HEK293 (cell line): ENCODE data around the gene IL1B.

ENCODE experiments used
- YY1 ChIP-seq: fragments of 450-650 bp; formaldehyde crosslinking; IDR thresholded peaks from 2 replicates; pipeline ENCODE4 v1.5.1; 2018; ENCODE audit warnings: missing biosample characterization, missing genetic modification characterization
- ZNF138 ChIP-seq: fragments of 450-650 bp; formaldehyde crosslinking; IDR thresholded peaks from 2 replicates; pipeline ENCODE4 v1.5.1; 2016; ENCODE audit warnings: missing biosample characterization, missing genetic modification characterization, borderline replicate concordance
- ZNF292 ChIP-seq: fragments of 450-650 bp; formaldehyde crosslinking; IDR thresholded peaks from 2 replicates; pipeline ENCODE4 v1.5.1; 2016; ENCODE audit warnings: low read depth, missing biosample characterization, missing genetic modification characterization, borderline replicate concordance
- ZNF341 ChIP-seq: fragments of 450-650 bp; formaldehyde crosslinking; IDR thresholded peaks from 2 replicates; pipeline ENCODE4; 2016; ENCODE audit warnings: low read depth, missing biosample characterization, missing genetic modification characterization
- ZNF391 ChIP-seq: fragments of 450-650 bp; formaldehyde crosslinking; IDR thresholded peaks from 2 replicates; pipeline ENCODE4 v1.5.1; 2016; ENCODE audit warnings: low read depth, missing biosample characterization, missing genetic modification characterization, borderline replicate concordance
- ZNF747 ChIP-seq: fragments of 450-650 bp; formaldehyde crosslinking; IDR thresholded peaks from 2 replicates; pipeline ENCODE4 v1.5.1; 2016; ENCODE audit warnings: missing biosample characterization, missing genetic modification characterization
- ZNF768 ChIP-seq: fragments of 450-650 bp; formaldehyde crosslinking; IDR thresholded peaks from 2 replicates; pipeline ENCODE4 v1.5.1; 2018; ENCODE audit warnings: missing biosample characterization, mild to moderate bottlenecking, missing genetic modification characterization
- TF ChIP-seq, protein P1 (sequence below): fragments of 450-650 bp; formaldehyde crosslinking; IDR thresholded peaks from 2 replicates; pipeline ENCODE4 v1.5.1; 2016; ENCODE audit warnings: missing biosample characterization, missing genetic modification characterization
- TF ChIP-seq, protein P2 (sequence below): fragments of 450-650 bp; formaldehyde crosslinking; IDR thresholded peaks from 2 replicates; pipeline ENCODE4 v1.5.1; 2016; ENCODE audit warnings: missing biosample characterization, missing genetic modification characterization, borderline replicate concordance
- TF ChIP-seq, protein P3 (sequence below): sonication (generic); formaldehyde crosslinking; IDR thresholded peaks from 2 replicates; pipeline ENCODE4 v1.8.1; 2022; ENCODE audit warnings: mild to moderate bottlenecking, moderate library complexity, missing genetic modification reagents
- TF ChIP-seq, protein P4 (sequence below): fragments of 450-650 bp; formaldehyde crosslinking; IDR thresholded peaks from 2 replicates; pipeline ENCODE4 v1.5.1; 2016; ENCODE audit warnings: missing biosample characterization, missing genetic modification characterization
- TF ChIP-seq, protein P5 (sequence below): fragments of 450-650 bp; formaldehyde crosslinking; IDR thresholded peaks from 2 replicates; pipeline ENCODE4 v1.5.1; 2017; ENCODE audit warnings: missing biosample characterization, missing genetic modification characterization
- TF ChIP-seq, protein P6 (sequence below): fragments of 450-650 bp; formaldehyde crosslinking; IDR thresholded peaks from 2 replicates; pipeline ENCODE4; 2016; ENCODE audit warnings: missing biosample characterization, missing genetic modification characterization

DNA sequence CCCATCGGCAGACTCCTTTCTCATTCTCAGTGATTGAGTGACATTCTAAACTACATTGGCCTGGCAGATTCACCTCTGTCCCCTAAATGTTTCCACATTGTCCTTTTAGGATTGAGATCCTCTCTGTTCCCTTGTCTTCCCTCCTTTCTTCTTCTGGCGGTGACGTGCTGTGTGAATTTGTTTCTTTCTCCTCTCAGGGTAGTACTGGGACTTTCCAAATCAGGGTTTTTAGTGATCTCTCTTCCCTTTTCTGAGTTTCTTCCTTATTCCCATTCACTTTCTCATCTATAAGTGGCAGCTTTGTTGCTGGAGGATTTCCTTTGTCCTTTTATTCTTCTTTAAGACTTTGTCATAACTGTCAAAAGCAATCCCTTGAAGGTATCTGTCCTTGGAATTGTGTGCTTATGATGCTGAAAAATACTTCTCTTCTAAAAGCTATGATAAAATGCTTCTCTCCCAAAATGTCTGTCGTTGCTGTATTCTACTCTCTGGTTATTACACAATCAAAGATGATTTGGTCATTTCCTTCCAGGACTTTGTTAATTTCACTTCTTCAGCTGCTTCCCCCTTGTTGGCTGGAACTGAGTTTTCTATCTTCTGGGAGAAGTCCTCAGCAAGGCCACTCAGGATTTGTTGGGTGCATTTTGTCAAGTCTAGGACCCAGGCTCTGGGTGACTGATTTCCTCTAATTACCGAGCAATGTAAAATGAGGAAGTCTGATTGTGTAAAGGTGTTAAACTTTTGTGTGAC is 4.9 kb upstream of the IL1B start:
- no peak for TF ChIP-seq ZNF341 (tag by site-specific recombination)
- no peak for TF ChIP-seq ZNF391 (tag by site-specific recombination)
- no peak for TF ChIP-seq ZNF138
- TF ChIP-seq, protein P1, sequence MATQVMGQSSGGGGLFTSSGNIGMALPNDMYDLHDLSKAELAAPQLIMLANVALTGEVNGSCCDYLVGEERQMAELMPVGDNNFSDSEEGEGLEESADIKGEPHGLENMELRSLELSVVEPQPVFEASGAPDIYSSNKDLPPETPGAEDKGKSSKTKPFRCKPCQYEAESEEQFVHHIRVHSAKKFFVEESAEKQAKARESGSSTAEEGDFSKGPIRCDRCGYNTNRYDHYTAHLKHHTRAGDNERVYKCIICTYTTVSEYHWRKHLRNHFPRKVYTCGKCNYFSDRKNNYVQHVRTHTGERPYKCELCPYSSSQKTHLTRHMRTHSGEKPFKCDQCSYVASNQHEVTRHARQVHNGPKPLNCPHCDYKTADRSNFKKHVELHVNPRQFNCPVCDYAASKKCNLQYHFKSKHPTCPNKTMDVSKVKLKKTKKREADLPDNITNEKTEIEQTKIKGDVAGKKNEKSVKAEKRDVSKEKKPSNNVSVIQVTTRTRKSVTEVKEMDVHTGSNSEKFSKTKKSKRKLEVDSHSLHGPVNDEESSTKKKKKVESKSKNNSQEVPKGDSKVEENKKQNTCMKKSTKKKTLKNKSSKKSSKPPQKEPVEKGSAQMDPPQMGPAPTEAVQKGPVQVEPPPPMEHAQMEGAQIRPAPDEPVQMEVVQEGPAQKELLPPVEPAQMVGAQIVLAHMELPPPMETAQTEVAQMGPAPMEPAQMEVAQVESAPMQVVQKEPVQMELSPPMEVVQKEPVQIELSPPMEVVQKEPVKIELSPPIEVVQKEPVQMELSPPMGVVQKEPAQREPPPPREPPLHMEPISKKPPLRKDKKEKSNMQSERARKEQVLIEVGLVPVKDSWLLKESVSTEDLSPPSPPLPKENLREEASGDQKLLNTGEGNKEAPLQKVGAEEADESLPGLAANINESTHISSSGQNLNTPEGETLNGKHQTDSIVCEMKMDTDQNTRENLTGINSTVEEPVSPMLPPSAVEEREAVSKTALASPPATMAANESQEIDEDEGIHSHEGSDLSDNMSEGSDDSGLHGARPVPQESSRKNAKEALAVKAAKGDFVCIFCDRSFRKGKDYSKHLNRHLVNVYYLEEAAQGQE (tag by site-specific recombination), result no peak
- TF ChIP-seq ZNF292, result no peak
- no peak for TF ChIP-seq ZNF768 (tag by site-specific recombination)
- TF ChIP-seq, protein P2, sequence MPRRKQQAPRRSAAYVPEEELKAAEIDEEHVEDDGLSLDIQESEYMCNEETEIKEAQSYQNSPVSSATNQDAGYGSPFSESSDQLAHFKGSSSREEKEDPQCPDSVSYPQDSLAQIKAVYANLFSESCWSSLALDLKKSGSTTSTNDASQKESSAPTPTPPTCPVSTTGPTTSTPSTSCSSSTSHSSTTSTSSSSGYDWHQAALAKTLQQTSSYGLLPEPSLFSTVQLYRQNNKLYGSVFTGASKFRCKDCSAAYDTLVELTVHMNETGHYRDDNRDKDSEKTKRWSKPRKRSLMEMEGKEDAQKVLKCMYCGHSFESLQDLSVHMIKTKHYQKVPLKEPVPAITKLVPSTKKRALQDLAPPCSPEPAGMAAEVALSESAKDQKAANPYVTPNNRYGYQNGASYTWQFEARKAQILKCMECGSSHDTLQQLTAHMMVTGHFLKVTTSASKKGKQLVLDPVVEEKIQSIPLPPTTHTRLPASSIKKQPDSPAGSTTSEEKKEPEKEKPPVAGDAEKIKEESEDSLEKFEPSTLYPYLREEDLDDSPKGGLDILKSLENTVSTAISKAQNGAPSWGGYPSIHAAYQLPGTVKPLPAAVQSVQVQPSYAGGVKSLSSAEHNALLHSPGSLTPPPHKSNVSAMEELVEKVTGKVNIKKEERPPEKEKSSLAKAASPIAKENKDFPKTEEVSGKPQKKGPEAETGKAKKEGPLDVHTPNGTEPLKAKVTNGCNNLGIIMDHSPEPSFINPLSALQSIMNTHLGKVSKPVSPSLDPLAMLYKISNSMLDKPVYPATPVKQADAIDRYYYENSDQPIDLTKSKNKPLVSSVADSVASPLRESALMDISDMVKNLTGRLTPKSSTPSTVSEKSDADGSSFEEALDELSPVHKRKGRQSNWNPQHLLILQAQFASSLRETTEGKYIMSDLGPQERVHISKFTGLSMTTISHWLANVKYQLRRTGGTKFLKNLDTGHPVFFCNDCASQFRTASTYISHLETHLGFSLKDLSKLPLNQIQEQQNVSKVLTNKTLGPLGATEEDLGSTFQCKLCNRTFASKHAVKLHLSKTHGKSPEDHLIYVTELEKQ (tag by site-specific recombination), result no peak
- TF ChIP-seq, protein P3, sequence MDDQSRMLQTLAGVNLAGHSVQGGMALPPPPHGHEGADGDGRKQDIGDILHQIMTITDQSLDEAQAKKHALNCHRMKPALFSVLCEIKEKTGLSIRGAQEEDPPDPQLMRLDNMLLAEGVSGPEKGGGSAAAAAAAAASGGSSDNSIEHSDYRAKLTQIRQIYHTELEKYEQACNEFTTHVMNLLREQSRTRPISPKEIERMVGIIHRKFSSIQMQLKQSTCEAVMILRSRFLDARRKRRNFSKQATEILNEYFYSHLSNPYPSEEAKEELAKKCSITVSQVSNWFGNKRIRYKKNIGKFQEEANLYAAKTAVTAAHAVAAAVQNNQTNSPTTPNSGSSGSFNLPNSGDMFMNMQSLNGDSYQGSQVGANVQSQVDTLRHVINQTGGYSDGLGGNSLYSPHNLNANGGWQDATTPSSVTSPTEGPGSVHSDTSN (CRISPR knock-in tag), result no peak
- TF ChIP-seq, protein P4, sequence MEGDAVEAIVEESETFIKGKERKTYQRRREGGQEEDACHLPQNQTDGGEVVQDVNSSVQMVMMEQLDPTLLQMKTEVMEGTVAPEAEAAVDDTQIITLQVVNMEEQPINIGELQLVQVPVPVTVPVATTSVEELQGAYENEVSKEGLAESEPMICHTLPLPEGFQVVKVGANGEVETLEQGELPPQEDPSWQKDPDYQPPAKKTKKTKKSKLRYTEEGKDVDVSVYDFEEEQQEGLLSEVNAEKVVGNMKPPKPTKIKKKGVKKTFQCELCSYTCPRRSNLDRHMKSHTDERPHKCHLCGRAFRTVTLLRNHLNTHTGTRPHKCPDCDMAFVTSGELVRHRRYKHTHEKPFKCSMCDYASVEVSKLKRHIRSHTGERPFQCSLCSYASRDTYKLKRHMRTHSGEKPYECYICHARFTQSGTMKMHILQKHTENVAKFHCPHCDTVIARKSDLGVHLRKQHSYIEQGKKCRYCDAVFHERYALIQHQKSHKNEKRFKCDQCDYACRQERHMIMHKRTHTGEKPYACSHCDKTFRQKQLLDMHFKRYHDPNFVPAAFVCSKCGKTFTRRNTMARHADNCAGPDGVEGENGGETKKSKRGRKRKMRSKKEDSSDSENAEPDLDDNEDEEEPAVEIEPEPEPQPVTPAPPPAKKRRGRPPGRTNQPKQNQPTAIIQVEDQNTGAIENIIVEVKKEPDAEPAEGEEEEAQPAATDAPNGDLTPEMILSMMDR (tag by site-specific recombination), result no peak
- TF ChIP-seq, protein P5, sequence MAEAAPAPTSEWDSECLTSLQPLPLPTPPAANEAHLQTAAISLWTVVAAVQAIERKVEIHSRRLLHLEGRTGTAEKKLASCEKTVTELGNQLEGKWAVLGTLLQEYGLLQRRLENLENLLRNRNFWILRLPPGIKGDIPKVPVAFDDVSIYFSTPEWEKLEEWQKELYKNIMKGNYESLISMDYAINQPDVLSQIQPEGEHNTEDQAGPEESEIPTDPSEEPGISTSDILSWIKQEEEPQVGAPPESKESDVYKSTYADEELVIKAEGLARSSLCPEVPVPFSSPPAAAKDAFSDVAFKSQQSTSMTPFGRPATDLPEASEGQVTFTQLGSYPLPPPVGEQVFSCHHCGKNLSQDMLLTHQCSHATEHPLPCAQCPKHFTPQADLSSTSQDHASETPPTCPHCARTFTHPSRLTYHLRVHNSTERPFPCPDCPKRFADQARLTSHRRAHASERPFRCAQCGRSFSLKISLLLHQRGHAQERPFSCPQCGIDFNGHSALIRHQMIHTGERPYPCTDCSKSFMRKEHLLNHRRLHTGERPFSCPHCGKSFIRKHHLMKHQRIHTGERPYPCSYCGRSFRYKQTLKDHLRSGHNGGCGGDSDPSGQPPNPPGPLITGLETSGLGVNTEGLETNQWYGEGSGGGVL (tag by site-specific recombination), result no peak
- no peak for TF ChIP-seq ZNF747 (tag by site-specific recombination)
- TF ChIP-seq YY1 (tag by site-specific recombination), result no peak
- TF ChIP-seq, protein P6, sequence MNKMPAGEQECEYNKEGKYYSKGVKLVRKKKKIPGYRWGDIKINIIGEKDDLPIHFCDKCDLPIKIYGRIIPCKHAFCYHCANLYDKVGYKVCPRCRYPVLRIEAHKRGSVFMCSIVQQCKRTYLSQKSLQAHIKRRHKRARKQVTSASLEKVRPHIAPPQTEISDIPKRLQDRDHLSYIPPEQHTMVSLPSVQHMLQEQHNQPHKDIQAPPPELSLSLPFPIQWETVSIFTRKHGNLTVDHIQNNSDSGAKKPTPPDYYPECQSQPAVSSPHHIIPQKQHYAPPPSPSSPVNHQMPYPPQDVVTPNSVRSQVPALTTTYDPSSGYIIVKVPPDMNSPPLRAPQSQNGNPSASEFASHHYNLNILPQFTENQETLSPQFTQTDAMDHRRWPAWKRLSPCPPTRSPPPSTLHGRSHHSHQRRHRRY (tag by site-specific recombination), result no peak
